ENCODE results near the gene CACNA2D3.

The CACNA2D3 gene

DNA sequence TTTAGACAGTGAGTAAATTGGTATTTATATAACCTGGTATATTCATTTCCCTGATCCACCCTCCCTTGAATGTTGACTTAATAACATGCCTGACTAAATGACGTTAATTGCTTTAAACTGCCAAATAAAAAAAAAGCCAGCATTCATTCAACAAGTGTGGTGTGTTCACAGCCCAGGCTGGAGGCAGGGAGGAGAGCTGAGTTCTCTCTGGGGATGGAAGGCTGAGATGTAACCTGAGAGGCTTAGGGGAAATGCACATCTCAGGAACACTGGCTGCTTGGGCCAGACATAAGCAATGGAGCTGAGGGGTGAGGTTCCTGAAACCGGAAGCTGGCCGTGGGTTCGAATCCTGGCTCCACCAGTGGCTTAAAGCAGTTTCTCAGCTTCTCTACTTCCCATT lies 17.3 kb downstream of the CACNA2D3 start:
- Histone ChIP-seq H3K4me2 (ENCODE audit: low read length) (no peak overlapping the region), H3K27me3 (ENCODE audit: control insufficient read depth, insufficient read depth, low read length) (no peaks in the 10 kb centered on the region), H3K4me3 (ENCODE audit: low read depth, low read length) (no peak overlapping the region), H3K79me2 (peaks cover 3% of the 10 kb centered on the region), H3K27ac (no peak overlapping the region), H3K36me3 (ENCODE audit: control insufficient read depth, insufficient read depth, low read length) (no peaks in the 10 kb centered on the region), H3K9ac (no peak overlapping the region), H3K4me1 (no peaks in the 10 kb centered on the region), H2AFZ (no peak overlapping the region), H3K9me3 (ENCODE audit: control insufficient read depth, low read length) (no peaks in the 10 kb centered on the region)
- TF ChIP-seq, protein P1, sequence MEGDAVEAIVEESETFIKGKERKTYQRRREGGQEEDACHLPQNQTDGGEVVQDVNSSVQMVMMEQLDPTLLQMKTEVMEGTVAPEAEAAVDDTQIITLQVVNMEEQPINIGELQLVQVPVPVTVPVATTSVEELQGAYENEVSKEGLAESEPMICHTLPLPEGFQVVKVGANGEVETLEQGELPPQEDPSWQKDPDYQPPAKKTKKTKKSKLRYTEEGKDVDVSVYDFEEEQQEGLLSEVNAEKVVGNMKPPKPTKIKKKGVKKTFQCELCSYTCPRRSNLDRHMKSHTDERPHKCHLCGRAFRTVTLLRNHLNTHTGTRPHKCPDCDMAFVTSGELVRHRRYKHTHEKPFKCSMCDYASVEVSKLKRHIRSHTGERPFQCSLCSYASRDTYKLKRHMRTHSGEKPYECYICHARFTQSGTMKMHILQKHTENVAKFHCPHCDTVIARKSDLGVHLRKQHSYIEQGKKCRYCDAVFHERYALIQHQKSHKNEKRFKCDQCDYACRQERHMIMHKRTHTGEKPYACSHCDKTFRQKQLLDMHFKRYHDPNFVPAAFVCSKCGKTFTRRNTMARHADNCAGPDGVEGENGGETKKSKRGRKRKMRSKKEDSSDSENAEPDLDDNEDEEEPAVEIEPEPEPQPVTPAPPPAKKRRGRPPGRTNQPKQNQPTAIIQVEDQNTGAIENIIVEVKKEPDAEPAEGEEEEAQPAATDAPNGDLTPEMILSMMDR (IDR thresholded peaks at IDR 0.05), result no peak

DNA sequence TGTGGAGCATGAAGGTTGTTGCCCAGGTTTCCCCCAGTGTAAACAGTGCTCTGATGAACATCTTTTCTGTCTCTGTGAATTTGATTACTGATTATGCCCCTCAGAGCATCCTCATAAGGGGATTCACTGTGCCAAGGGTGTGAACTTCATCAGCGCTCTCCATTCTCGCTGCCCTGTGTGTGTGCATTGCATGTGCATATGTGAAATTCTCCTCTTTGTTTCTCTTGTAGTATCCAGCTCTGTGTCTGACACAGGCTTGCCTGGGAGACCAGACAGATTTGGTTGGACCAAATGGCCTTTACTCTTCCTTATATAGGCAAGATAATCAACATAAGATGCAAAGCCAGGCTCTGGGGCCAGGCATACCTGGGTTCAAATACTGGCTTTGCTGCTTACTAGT lies 21.9 kb downstream of the CACNA2D3 start:
- Histone ChIP-seq H3K4me1 (peaks cover 7% of the 10 kb centered on the region), H3K79me2 (peaks cover 20% of the 10 kb centered on the region), H3K4me2 (ENCODE audit: low read length) (no peak overlapping the region), H3K36me3 (ENCODE audit: control insufficient read depth, insufficient read depth, low read length) (no peaks in the 10 kb centered on the region), H3K9me3 (ENCODE audit: control insufficient read depth, low read length) (no peaks in the 10 kb centered on the region), H2AFZ (no peak overlapping the region), H3K27ac (no peak overlapping the region), H3K4me3 (ENCODE audit: low read depth, low read length) (no peak overlapping the region), H3K9ac (no peak overlapping the region), H3K27me3 (ENCODE audit: control insufficient read depth, insufficient read depth, low read length) (no peaks in the 10 kb centered on the region)
- TF ChIP-seq, protein P1 (IDR thresholded peaks at IDR 0.05), result no peak

DNA sequence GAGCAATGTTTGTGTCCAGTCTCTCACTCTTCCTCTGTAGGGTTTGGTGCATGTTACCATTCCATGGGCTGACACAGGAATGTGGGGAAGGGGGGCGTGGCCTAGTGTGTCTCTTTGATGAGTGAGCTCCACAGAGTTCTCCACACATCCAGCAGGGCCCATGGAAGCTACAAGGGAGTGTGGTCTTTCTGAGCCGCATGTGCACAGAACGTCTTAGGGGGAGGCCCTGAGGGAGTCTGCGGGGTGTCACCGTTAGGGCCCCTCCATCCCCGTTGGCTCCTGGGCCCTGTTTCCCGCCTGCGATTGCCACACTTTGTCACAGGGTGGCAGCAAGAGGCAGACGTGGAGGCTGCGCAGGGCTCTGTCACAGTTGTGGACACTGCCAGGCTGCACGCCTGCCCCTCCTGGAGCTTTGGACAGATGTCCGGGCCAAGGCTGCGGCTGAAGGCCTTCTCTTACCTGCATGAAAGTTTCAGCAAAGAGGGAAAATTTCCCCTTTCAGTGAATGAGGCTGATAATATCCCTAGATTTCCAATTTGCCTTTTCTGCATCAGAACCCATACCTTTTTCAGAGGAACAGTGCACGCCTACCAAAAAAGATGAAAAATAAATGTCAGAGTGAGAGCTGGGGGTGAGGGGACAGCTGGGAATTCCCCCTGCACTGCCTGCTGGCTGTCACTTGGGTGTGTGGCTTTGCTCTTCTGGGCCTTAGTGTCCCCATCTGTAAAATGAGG lies 24.3 kb downstream of the CACNA2D3 start:
- peaks cover 20% of the 10 kb centered on the region for H3K79me2 ChIP-seq
- H3K9ac ChIP-seq, result no peak overlapping the region
- no peak overlapping the region for H3K4me3 ChIP-seq (ENCODE audit: low read depth, low read length)
- no peaks in the 10 kb centered on the region for H3K36me3 ChIP-seq (ENCODE audit: control insufficient read depth, insufficient read depth, low read length)
- TF ChIP-seq, protein P1 (IDR thresholded peaks at IDR 0.05), result peak; percentile 98
- peak overlapping the region; percentile 41 for H2AFZ ChIP-seq
- no peaks in the 10 kb centered on the region for H3K27me3 ChIP-seq (ENCODE audit: control insufficient read depth, insufficient read depth, low read length)
- H3K4me2 ChIP-seq (ENCODE audit: low read length), result no peak overlapping the region
- H3K9me3 ChIP-seq (ENCODE audit: control insufficient read depth, low read length), result no peaks in the 10 kb centered on the region
- peaks cover 7% of the 10 kb centered on the region for H3K4me1 ChIP-seq
- H3K27ac ChIP-seq, result no peak overlapping the region

DNA sequence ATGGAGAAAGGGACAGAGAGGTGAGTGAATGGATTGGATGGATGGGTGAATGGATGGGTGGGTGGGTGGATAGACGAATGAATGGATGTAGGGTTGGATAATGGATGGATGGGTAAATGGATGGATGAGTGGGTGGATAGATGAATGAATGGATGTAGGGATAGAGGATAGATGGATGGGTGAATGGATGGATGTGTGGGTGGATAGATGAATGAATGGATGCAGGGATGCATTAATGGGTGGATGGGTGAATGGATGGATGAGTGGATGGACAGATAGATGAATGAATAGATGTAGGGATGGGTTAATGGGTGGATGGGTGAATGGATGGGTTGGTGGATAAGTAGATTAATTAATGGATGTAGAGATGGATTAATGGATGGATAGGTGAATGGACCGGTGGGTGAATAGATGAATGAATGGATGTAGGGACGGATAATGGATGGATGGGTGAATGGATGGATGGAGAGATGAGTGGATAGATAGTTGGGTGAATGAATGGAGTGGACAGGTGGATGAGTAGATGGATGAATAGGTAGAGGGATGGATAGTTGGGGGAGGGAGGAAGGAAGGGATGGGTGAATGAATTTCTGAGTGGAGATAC lies 28.6 kb downstream of the CACNA2D3 start:
- peaks cover 20% of the 10 kb centered on the region for H3K79me2 ChIP-seq
- no peak overlapping the region for H3K4me3 ChIP-seq (ENCODE audit: low read depth, low read length)
- no peak overlapping the region for H2AFZ ChIP-seq
- H3K36me3 ChIP-seq (ENCODE audit: control insufficient read depth, insufficient read depth, low read length), result no peaks in the 10 kb centered on the region
- H3K9ac ChIP-seq, result no peak overlapping the region
- no peaks in the 10 kb centered on the region for H3K9me3 ChIP-seq (ENCODE audit: control insufficient read depth, low read length)
- H3K27me3 ChIP-seq (ENCODE audit: control insufficient read depth, insufficient read depth, low read length), result no peaks in the 10 kb centered on the region
- no peak overlapping the region for H3K4me2 ChIP-seq (ENCODE audit: low read length)
- H3K4me1 ChIP-seq, result peaks cover 7% of the 10 kb centered on the region
- H3K27ac ChIP-seq, result no peak overlapping the region
- TF ChIP-seq, protein P1 (IDR thresholded peaks at IDR 0.05), result no peak

Measured in parathyroid adenoma (tissue), 2 donors.